ENCODE data around the gene GTPBP4. TPM values are rescaled to one million over a fixed set of nuclear protein-coding genes. Genes with fewer than 3 reads are reported as not detected.

The GTPBP4 gene
- total and polyA plus RNA-seq, 2 experiments from 2014 or later, result 42.1 to 49.7 TPM

- H3K4me1 ChIP-seq (ENCODE audit: low read depth), result no peaks in the 10 kb centered on the region
- TF ChIP-seq CTCF (IDR thresholded peaks at IDR 0.05; ENCODE audit: low read depth, low read length), result no peak
- no peaks in the 10 kb centered on the region for H3K27me3 ChIP-seq
- H3K27ac ChIP-seq, result no peak overlapping the region
- no peak overlapping the region for H3K4me3 ChIP-seq
- H3K9me3 ChIP-seq (ENCODE audit: low read depth), result no peaks in the 10 kb centered on the region
- peaks cover 15% of the 10 kb centered on the region for H3K36me3 ChIP-seq
- no peak for DNase-seq (ENCODE audit: low read depth in 1 of 2, low spot score in 1 of 2)
Measured at GRCh38 chr10:1022413-1022812, 34.2 kb downstream of the GTPBP4 start.

- DNase-seq (ENCODE audit: low read depth in 1 of 2, low spot score in 1 of 2), result no peak
- H3K9me3 ChIP-seq (ENCODE audit: low read depth), result no peaks in the 10 kb centered on the region
- no peak overlapping the region for H3K4me3 ChIP-seq
- H3K36me3 ChIP-seq, result peaks cover 2% of the 10 kb centered on the region
- no peak for TF ChIP-seq CTCF (IDR thresholded peaks at IDR 0.05; ENCODE audit: low read depth, low read length)
- no peaks in the 10 kb centered on the region for H3K4me1 ChIP-seq (ENCODE audit: low read depth)
- H3K27ac ChIP-seq, result no peak overlapping the region
- H3K27me3 ChIP-seq, result no peaks in the 10 kb centered on the region
Measured at GRCh38 chr10:1024103-1024502, 35.9 kb downstream of the GTPBP4 start.

GRCh38 chr10:1025683-1026082 is 37.4 kb downstream of the GTPBP4 start, which contains the start of gene IDI2:
Gene IDI2 (minus strand): TSS chr10:1025859. CDS start chr10:1024723, 1,136 bp downstream.
- TF ChIP-seq CTCF (IDR thresholded peaks at IDR 0.05; ENCODE audit: low read depth, low read length), result no peak
- no peaks in the 10 kb centered on the region for H3K27me3 ChIP-seq
- H3K27ac ChIP-seq, result no peak within 1 kb of the TSS
- no peaks in the 10 kb centered on the region for H3K4me1 ChIP-seq (ENCODE audit: low read depth)
- no peak within 1 kb of the TSS for H3K4me3 ChIP-seq
- no peaks in the 10 kb centered on the region for H3K36me3 ChIP-seq
- H3K9me3 ChIP-seq (ENCODE audit: low read depth), result no peaks in the 10 kb centered on the region
- no peak for DNase-seq (ENCODE audit: low read depth in 1 of 2, low spot score in 1 of 2)

- H3K27ac ChIP-seq, result no peak overlapping the region
- H3K9me3 ChIP-seq (ENCODE audit: low read depth), result no peaks in the 10 kb centered on the region
- no peak for TF ChIP-seq CTCF (IDR thresholded peaks at IDR 0.05; ENCODE audit: low read depth, low read length)
- H3K27me3 ChIP-seq, result no peaks in the 10 kb centered on the region
- no peak overlapping the region for H3K4me3 ChIP-seq
- H3K36me3 ChIP-seq, result no peaks in the 10 kb centered on the region
- no peak for DNase-seq (ENCODE audit: low read depth in 1 of 2, low spot score in 1 of 2)
- no peaks in the 10 kb centered on the region for H3K4me1 ChIP-seq (ENCODE audit: low read depth)
Measured at GRCh38 chr10:1026578-1026977, 38.3 kb downstream of the GTPBP4 start.

GRCh38 chr10:1029838-1030237 is 41.6 kb downstream of the GTPBP4 start:
- Histone ChIP-seq H3K4me1 (ENCODE audit: low read depth) (no peaks in the 10 kb centered on the region), H3K36me3 (no peaks in the 10 kb centered on the region), H3K27ac (no peak overlapping the region), H3K4me3 (no peak overlapping the region), H3K9me3 (ENCODE audit: low read depth) (no peaks in the 10 kb centered on the region), H3K27me3 (no peaks in the 10 kb centered on the region)
- no peak for TF ChIP-seq CTCF (IDR thresholded peaks at IDR 0.05; ENCODE audit: low read depth, low read length)
- no peak for DNase-seq (ENCODE audit: low read depth in 1 of 2, low spot score in 1 of 2)

DNA sequence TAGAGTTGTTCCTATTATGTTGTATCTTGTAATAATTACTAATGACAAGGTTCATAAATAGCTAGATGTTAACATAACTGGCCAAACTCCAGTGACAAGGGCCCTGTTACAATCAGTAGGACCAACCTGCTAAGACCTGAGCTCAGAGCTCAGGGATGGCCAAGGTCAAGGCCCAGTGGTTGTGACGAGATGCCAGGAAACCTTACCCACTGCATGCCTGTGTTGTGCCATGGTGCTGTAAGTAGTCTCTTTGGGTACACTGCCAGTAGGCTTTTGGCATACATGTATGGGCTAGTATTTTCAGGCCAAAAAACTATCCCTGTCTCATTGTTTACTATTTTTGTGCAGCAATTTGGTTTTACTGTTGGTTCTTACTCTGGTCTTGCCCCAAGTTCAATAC is 45.4 kb downstream of the GTPBP4 start:
- Histone ChIP-seq H3K9me3 (ENCODE audit: low read depth) (no peaks in the 10 kb centered on the region), H3K36me3 (no peaks in the 10 kb centered on the region), H3K4me3 (no peak overlapping the region), H3K27me3 (no peaks in the 10 kb centered on the region), H3K4me1 (ENCODE audit: low read depth) (no peaks in the 10 kb centered on the region), H3K27ac (no peak overlapping the region)
- no peak for DNase-seq (ENCODE audit: low read depth in 1 of 2, low spot score in 1 of 2)
- TF ChIP-seq CTCF (IDR thresholded peaks at IDR 0.05; ENCODE audit: low read depth, low read length), result no peak

Measured in cardiac muscle cell (in vitro differentiated cells and primary cell).